HG02970 (cell line): ENCODE data around the gene FAM227A.
"Not testable (repeated sequence)": the region's sequence is repeated elsewhere in the genome, so short reads cannot be mapped to it uniquely, and the experiment has no call there.

Source experiments
- ATAC-seq: cut with Tn5 transposase; IDR thresholded peaks from one replicate; pipeline ENCODE4 v1.9.1; 2021; ENCODE audit warnings: mild to moderate bottlenecking, moderate library complexity, moderate number of reproducible peaks; ENCODE audit not compliant: unreplicated experiment, low FRiP score

FAM227A gene

DNA sequence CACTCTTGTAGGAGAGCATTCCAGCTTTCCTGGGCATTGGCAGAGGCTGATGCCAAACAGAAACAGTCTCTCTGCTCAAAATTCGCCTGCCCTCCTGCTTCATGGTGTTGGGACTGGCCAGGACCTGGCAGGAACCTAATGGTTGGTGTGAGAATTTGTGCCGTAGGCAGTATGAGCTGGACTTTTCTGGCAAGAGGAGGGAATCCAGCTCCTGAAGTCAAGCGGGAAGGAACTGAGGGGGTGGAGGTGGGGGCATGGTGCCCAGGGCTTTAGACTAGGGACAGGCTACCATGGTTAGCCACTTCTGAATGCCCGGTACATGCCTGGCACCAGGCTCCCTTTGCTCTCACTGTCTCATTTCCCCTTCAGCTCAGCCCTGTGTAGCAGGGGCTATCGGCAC lies 18.7 kb upstream of the FAM227A start:
- ATAC-seq = no peak

GRCh38 chr22:38657045-38657909 lies 1.1 kb upstream of the FAM227A start:
- ATAC-seq = no peak

GRCh38 chr22:38655519-38656255 lies 505 bp downstream of the FAM227A start:
- ATAC-seq = no peak

- ATAC-seq = no peak
Observed at GRCh38 chr22:38653741-38654140, 2.5 kb downstream of the FAM227A start.

- ATAC-seq = no peak
Observed at GRCh38 chr22:38652859-38653258, 3.3 kb downstream of the FAM227A start.

DNA sequence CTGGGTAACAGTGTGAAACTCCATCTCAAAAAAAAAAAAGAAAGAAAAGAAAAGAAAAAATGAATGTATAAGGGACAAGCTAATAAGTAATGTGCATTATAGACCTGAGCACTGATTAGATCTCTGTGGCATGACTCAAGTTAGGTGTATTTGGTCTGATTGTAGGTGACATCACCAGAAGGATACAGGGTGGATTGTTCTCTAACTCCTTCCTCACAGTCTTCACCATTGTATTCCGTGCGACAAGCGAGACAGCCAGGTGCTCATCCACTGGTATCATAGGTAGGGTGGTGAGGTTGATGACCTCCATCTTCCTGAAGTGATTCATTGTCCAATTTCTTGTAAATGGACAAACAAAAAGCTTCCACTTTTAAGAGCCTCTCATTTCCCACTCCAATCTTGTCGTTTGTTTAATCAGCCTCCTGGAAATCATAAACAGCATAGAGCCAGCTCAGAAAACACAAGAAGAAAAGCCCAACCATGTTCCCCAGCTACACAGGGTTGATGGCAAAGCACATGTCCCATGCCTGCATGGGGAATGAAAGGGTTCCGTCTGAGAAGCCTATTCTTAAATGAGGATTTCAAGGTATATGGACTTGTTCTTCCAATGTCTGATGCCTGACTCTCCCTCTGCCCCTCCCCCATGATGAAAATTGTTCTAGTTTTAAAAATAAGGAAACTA lies 6.2 kb downstream of the FAM227A start:
- ATAC-seq = no peak

- no peak for ATAC-seq
Observed at GRCh38 chr22:38645430-38645829, 10.8 kb downstream of the FAM227A start.

DNA sequence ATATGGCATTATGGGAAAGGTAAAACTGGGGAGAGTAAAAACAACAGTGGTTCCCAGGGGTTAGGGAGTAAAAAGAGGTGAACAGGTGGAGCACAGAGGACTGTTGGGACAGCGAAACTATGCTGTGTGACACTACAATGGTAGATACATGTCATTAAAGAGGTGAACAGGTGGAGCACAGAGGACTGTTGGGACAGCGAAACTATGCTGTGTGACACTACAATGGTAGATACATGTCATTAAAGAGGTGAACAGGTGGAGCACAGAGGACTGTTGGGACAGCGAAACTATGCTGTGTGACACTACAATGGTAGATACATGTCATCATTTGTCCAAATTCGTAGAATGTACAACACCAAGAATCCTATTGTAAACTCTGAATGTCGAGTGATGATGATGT lies 11.9 kb downstream of the FAM227A start:
- ATAC-seq = not testable (repeated sequence)

DNA sequence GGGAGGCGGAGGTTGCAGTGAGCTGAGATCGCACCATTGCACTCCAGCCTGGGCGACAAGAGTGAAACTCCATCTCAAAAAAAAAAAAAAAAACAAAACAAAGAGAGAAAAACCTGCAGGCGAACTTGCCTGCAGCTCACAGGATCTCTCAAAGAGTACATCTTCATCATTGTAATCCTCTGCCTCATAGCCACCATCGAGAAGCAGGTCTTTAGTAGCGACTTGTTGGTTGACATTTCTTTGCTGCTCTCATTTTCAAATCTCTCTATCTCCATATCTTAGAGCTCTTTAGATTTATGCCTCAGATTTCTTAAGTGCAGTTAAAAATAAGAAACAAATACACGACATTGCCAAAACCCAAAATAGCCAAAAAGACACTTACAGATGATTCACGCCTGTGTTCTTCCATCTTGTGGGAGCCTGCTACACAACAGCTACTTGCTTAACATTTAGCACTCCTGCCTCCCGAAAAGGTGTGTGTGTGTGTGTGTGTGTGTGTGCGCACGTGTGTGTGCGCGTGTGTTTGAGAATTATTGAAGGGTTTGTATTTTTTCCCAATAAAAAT lies 14.6 kb downstream of the FAM227A start:
- ATAC-seq = no peak

- ATAC-seq = no peak
Observed at GRCh38 chr22:38638728-38639127, 17.5 kb downstream of the FAM227A start.

- ATAC-seq = no peak
Observed at GRCh38 chr22:38638216-38638615, 18.0 kb downstream of the FAM227A start.

DNA sequence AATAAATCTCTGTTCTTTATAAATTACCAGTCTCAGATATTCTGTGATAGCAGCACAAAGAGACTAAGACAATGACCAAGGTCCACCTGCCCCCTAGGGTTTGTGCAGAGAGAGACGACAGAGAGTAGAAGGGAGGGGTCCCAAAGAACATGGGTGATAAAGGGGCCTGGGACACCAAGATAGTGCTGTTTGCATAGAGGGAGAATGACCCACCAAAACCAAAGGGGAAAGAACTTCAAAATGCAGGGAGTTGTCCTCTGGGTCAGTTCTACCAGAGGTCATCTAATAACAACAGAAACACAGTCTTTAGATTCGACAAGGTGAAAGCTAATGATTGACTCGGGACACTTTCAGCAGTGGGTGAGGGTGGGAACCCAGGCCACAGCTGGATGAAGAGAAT lies 23.7 kb downstream of the FAM227A start:
- no peak for ATAC-seq

DNA sequence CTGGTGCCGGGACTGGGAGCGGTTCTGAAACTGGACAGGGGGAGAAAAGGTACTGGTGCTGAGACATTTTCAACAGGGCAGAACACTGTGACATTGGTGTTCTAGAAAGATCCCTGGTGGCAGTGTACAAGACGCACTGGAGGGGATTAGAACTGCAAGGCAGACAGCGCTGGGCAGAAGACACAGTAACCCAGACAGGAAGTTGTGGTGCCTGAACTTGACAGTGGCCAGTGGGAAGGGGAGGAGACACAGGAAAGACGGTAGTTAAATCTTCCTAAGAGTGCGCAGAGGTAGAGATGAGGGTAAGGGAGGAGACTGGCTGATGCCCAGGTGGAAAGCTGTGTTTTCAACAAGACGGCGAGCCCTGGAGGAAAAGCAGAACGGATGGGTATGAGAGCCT lies 24.5 kb downstream of the FAM227A start:
- no peak for ATAC-seq

DNA sequence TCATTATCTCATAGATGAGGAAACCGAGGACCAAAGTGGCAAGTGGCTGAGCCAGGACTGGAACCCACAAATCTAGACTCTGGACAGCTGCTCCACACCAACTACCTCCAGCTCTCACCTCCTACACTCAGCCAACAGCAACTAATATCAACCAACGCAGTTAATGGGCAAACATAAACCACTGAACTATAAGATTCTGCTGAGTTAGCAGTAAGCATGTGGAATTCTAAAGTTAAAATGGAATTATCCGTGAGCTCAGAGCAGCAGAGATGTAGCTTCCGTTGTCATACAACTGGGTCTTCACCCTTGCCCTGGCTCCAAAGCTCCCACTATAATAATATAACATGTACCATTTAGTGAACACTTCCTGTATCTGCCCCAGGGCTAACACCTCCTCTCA lies 27.1 kb downstream of the FAM227A start:
- no peak for ATAC-seq

GRCh38 chr22:38628444-38628843 lies 27.7 kb downstream of the FAM227A start:
- no peak for ATAC-seq

DNA sequence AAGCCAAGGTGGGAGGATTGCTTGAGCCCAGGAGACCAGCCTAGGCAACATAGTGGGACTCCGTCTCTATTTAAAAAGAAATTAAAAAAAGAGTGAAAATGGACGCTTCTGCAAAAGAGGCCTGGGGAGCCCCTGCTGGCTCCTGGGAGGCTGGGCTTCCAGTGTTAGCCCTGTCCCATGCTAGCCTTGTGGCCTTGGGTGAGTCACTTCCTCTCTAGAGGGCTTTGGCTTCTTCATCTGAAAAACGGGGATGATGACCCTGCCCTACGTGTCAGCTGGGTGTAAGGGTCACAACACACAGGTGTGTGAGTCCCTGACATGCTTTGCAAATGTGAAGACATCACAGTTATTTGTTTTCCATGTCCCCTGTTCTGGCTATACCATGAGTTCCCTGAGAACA lies 32.8 kb downstream of the FAM227A start:
- ATAC-seq = no peak

DNA sequence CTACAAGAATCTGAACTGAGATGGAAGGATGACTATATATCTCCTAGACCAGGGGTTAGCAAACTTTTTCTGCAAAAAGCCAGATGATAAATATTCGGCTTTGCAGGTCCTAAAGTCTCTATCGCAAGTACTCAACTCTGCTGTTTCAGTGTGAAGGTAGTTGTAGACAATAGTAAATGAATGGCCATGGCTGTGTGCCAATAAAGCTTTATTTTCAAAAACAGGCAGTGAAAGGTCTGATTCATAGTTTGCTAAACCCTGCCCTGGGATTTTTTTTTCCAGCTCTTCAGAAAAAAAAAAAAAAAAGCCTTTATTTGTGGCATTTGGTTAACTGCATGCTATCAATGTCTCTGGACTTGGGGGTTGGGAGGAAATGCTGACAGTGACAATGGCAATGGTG lies 37.5 kb downstream of the FAM227A start:
- ATAC-seq = no peak

GRCh38 chr22:38618258-38618657 lies 37.9 kb downstream of the FAM227A start:
- no peak for ATAC-seq

- not testable (repeated sequence) for ATAC-seq
Observed at GRCh38 chr22:38615064-38615405, 41.2 kb downstream of the FAM227A start.

DNA sequence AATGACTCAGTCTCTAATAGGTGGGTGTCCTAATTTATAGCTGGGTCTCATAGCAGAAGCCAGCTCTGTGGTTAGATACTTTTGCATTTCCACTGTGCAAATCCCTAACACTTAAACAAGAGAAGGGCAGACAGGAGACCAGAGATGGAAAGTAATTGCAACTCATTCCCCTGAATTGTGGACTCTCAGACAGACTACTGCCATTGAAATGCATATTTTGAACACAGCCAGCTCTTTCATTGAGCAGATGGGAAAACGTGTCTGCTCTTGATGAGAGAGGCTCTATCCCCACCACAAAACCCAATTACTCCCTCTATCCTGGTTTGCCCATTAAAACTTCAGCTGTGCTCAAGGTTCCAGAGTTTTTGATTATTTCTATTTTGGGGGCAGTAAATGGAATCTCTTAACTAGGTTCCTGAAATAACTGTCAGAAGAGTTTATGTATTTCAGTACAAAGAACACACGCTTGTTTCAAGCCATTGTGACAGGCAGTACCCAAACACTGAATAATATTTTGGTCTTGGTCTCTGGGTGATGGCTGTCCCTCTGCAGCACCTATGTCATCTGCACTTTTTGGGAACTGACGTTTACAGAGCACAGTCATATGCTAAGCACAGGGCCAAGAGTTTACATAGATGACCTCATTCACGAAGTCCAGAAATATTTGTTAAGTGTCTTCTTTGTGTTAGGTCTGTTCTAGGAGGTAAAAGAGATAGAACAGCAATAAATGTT lies 41.7 kb downstream of the FAM227A start:
- ATAC-seq = no peak
